AG04450 (cell line): ENCODE data around the gene CCNQ. TPM values are rescaled to one million over a fixed set of nuclear protein-coding genes. Genes with fewer than 3 reads are reported as not detected.

Source experiments
- CTCF ChIA-PET: fragments of 300-600, 350-600 bp; formaldehyde crosslinking; extraction: SDS; loops from one replicate; lab custom pipeline; 2022; ENCODE audit warnings: antibody characterized with exemption, inconsistent platforms; lab: Charles Lee
- POLR2A ChIA-PET: fragments of 350-600 bp; formaldehyde crosslinking; extraction: SDS; loops from one replicate; lab custom pipeline; 2021; ENCODE audit warnings: antibody characterized with exemption, inconsistent platforms; lab: Yijun Ruan, JAX
- DNase-seq: peaks from one replicate; pipeline ENCODE4 v3.0.0-alpha.2; 2011; ENCODE audit warnings: low read depth, low spot score
- H3K27ac ChIP-seq: one replicate; pipeline ENCODE4 v1.5.1; 2012; ENCODE audit warnings: low read depth, low read length, control low read depth
- H3K27me3 ChIP-seq: one replicate; pipeline ENCODE4 v1.6.0; 2012; ENCODE audit warnings: low read length; ENCODE audit not compliant: control insufficient read depth, insufficient read depth
- H3K4me3 ChIP-seq: 2 replicates; pipeline ENCODE4 v1.5.1; 2011; ENCODE audit warnings: mild to moderate bottlenecking, low read depth, low read length, control low read depth
- H3K9me3 ChIP-seq: 2 replicates; pipeline ENCODE4 v1.5.1; 2012; ENCODE audit warnings: low read length; ENCODE audit not compliant: control insufficient read depth, insufficient read depth
- polyA plus RNA-seq: library from polyadenylated mRNA; depleted of rRNA; stranded (reverse); fragments of >200 nt; gene quantifications from 2 replicates; pipeline ENCODE4 v1.2.3, GENCODE V29; 2011
- TF ChIP-seq, protein P1 (sequence below): IDR thresholded peaks from 2 replicates; pipeline ENCODE4 v1.5.1; 2011; ENCODE audit warnings: low read depth, low read length, control low read depth, inconsistent platforms

CCNQ gene
- polyA plus RNA-seq, 1 experiment: 23.6 TPM

GRCh38 chrX:153621949-153622598 is 23.1 kb upstream of the CCNQ start:
- Histone ChIP-seq H3K27ac (no peak overlapping the region), H3K4me3 (no peak overlapping the region), H3K27me3 (peaks cover 18% of the 10 kb centered on the region), H3K9me3 (no peaks in the 10 kb centered on the region)
- ChIA-PET POLR2A (no interaction called here), CTCF (interaction anchor here (1.1 kb wide), 2 partner anchors 12 to 46 kb away, joined by 6 to 7 read pairs; no protein-coding TSS in a partner anchor)
- DNase-seq: no peak
- TF ChIP-seq, protein P1, sequence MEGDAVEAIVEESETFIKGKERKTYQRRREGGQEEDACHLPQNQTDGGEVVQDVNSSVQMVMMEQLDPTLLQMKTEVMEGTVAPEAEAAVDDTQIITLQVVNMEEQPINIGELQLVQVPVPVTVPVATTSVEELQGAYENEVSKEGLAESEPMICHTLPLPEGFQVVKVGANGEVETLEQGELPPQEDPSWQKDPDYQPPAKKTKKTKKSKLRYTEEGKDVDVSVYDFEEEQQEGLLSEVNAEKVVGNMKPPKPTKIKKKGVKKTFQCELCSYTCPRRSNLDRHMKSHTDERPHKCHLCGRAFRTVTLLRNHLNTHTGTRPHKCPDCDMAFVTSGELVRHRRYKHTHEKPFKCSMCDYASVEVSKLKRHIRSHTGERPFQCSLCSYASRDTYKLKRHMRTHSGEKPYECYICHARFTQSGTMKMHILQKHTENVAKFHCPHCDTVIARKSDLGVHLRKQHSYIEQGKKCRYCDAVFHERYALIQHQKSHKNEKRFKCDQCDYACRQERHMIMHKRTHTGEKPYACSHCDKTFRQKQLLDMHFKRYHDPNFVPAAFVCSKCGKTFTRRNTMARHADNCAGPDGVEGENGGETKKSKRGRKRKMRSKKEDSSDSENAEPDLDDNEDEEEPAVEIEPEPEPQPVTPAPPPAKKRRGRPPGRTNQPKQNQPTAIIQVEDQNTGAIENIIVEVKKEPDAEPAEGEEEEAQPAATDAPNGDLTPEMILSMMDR: no peak

DNA sequence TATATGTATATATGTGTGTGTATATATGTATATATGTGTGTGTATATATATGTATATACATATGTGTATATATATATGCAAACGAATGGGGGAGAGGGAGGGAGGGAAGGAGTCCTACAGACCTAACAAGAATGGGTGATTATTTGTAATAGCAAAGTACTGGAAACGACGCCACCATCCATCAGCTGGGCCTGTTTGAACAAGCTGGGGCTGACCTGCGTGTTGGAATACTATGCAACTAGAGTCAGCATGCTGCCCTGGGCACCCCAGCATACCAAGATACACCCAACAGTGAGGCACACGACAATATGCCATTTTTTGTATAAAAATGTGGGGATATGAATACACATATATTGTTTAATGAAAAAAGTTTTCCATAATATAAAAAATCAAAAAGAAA is 21.6 kb upstream of the CCNQ start:
- H3K27me3 ChIP-seq: peaks cover 16% of the 10 kb centered on the region
- ChIA-PET POLR2A (no interaction called here), CTCF (interaction anchor here (0.6 kb wide), 1 partner anchor 662 kb away, joined by 11 read pairs; no protein-coding TSS in a partner anchor)
- no peaks in the 10 kb centered on the region for H3K9me3 ChIP-seq
- no peak for DNase-seq
- TF ChIP-seq, protein P1: no peak
- H3K27ac ChIP-seq: no peak overlapping the region
- no peak overlapping the region for H3K4me3 ChIP-seq

- Histone ChIP-seq H3K27me3 (peaks cover 16% of the 10 kb centered on the region), H3K9me3 (no peaks in the 10 kb centered on the region), H3K4me3 (no peak overlapping the region), H3K27ac (no peak overlapping the region)
- ChIA-PET POLR2A (no interaction called here), CTCF (no interaction called here)
- TF ChIP-seq, protein P1: no peak
- DNase-seq: no peak
Observed at GRCh38 chrX:153614818-153615217, 15.9 kb upstream of the CCNQ start.

- no peak overlapping the region for H3K4me3 ChIP-seq
- ChIA-PET CTCF (interaction anchor here (1.2 kb wide), 1 partner anchor 11 kb away, joined by 6 read pairs; no protein-coding TSS in a partner anchor), POLR2A (no interaction called here)
- TF ChIP-seq, protein P1: no peak
- no peak overlapping the region for H3K27ac ChIP-seq
- H3K27me3 ChIP-seq: peaks cover 14% of the 10 kb centered on the region
- no peak for DNase-seq
- no peaks in the 10 kb centered on the region for H3K9me3 ChIP-seq
Observed at GRCh38 chrX:153612413-153612812, 13.5 kb upstream of the CCNQ start.

DNA sequence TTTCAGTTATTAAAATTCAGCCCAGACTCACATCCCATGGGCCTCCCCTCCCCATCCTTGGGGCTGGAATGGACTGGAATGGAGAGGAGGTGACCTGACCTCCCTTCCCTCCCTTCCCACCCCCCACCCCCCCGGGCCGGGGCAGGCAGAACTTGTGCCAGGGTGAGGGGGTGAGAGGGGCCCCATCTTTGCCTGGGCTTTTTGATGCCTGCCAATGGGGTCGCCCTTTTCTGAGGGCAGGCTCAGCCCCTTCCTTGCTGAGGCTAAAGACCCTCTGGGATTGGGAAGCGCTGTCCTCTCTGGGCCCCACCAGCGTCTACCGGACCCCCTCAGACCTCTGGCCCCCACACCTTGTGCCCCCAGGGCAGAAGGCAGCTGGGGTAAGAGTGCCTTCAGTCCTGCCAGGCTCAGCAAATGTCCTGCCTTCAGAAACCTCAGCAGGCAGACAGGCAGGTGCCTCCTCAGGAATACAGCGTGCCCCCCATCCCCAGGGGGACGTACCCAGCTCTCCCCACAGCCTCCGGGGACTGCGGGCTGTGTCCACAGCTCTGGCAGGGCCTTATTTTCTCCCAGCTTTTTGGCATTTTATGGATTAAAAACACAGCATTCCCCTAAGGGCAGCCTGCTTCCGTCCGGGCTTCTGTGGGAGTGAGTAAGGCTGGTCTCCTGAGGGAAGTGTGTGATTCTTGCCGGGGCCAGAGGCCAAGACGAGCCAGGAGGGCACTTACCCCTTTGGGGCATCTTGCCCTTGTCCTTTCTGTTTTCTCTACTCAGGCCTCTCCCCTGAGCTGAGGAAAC is 12.6 kb upstream of the CCNQ start:
- ChIA-PET CTCF (interaction anchor here (1.2 to 3.1 kb wide), 2 partner anchors 12 to 56 kb away, joined by 6 to 55 read pairs; no protein-coding TSS in a partner anchor), POLR2A (no interaction called here)
- Histone ChIP-seq H3K27me3 (peaks cover 14% of the 10 kb centered on the region), H3K4me3 (no peak overlapping the region), H3K27ac (no peak overlapping the region), H3K9me3 (no peaks in the 10 kb centered on the region)
- TF ChIP-seq, protein P1: no peak
- DNase-seq: no peak
